Stimulated activated naive CD8-positive, alpha-beta T cell treated with anti-CD3 and anti-CD28 coated beads, Interleukin-15, amount 100 ng/mL, for 72 hours (primary cell): ENCODE data around the gene SMCO3.

Experiments used
- ATAC-seq: fragments of 150-1000 bp; cut with Tn5 transposase; 2 replicates; pipeline ENCODE4 v1.10.0; 2021; ENCODE audit warnings: mild to moderate bottlenecking, moderate library complexity
- DNase-seq, 2 donors: peaks; one replicate each; pipeline ENCODE4 v3.0.0; 2021 to 2022
- H3K27ac Mint-ChIP-seq, 2 donors: one replicate each; pipeline ENCODE4 v1.8.0; 2022; ENCODE audit warnings: mild to moderate bottlenecking in 2 of 2, mixed read lengths in 2 of 2, moderate library complexity in 2 of 2
- H3K27me3 Mint-ChIP-seq: one replicate; pipeline ENCODE4 v1.8.0; 2022; ENCODE audit warnings: mixed read lengths
- H3K4me1 Mint-ChIP-seq: one replicate; pipeline ENCODE4 v1.8.0; 2022; ENCODE audit warnings: mild to moderate bottlenecking, mixed read lengths
- H3K4me3 Mint-ChIP-seq, 2 donors: one replicate each; pipeline ENCODE4 v1.8.0; 2022; ENCODE audit warnings: mild to moderate bottlenecking in 2 of 2, mixed read lengths in 2 of 2, moderate library complexity in 1 of 2
- H3K9me3 Mint-ChIP-seq, 2 donors: one replicate each; pipeline ENCODE4 v1.8.0; 2022; ENCODE audit warnings: mixed read lengths in 2 of 2

Gene SMCO3

DNA sequence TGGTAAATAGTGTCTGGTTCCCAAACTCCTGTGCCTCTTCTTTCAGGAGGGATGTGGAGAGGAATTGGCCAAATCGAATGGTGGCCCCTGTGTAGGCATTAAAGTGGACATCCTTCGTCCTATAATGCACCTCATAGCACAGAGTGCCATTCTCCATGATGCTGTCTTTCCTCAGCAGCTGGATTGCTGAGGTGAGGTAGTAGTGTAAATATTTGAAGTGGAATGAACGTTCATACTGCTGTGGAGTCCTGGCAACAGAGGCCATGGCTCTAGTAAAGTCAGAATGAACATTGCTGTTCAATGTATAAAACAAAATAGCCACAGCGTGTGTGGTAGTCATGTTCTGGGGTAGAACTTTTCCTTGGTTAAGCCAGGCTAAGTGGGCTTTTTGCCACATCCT lies 26.6 kb upstream of the SMCO3 start:
- DNase-seq = no peak
- Mint-ChIP-seq H3K4me1 (peaks cover 6% of the 10 kb centered on the region), H3K4me3 (no peak overlapping the region), H3K27me3 (peaks cover 8% of the 10 kb centered on the region), H3K27ac (no peak overlapping the region), H3K9me3 (no peaks in the 10 kb centered on the region)
- no peak for ATAC-seq

DNA sequence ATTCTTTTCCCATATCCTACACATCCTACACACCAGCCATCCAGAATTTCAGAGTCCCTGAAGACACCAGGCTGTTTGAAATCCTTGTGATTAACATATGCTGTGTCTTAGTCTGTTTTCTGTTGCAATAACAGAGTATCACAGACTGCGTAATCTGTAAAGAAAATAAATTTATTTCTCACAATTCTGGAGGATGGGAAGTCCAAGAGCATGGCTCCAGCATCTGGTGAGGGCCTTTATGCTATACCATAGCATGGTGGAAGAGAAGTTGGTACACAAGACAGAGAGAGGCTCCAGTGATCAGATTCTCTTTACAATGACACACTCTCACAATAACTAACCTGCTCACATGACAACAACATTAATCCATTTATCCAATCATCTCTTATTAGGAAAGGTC lies 25.3 kb upstream of the SMCO3 start:
- Mint-ChIP-seq H3K9me3 (no peaks in the 10 kb centered on the region), H3K4me3 (no peak overlapping the region), H3K4me1 (no peaks in the 10 kb centered on the region), H3K27me3 (peaks cover 17% of the 10 kb centered on the region), H3K27ac (no peak overlapping the region)
- no peak for DNase-seq
- no peak for ATAC-seq

DNA sequence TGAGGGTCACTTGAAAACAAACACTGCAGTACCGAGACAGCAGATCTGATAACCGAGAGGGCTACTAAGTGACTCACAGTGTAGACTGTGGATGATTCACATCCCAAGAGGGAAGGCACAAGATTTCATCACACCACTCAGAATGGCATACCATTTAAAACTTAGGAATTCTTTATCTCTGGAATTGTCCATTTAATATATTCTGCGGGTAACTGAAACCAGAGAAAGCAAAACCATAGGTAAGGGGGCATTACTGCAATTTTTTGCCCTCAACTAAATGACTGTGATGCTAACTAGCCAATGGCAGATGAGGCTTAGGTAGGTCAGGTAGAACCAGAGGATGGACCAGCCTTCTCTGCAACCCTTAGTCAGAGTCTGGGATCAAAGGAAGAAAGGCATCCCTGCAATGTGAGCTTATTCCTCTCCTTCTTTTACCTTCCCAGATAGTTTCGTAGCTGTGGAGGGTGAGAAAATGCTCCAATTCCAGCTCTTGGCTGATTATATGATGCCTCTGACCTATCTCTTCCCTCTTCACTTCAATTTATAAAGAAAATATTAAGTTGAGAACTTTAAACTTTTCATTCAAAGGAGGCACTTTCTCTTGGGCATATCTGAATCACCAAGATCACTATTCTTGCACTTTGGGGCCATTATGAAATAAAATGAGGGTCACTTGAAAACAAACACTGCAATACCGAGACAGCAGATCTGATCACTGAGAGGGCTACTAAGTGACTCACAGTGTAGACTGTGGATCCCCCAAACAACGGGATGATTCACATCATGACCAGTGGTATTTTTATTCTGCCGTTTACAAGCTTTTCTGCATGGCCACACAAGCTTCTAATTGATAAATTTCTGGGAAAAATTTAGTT lies 22.6 kb upstream of the SMCO3 start:
- H3K27ac Mint-ChIP-seq = no peak overlapping the region
- no peak for DNase-seq
- no peak for ATAC-seq
- no peaks in the 10 kb centered on the region for H3K9me3 Mint-ChIP-seq
- H3K4me3 Mint-ChIP-seq = no peak overlapping the region
- H3K27me3 Mint-ChIP-seq = peaks cover 25% of the 10 kb centered on the region
- no peaks in the 10 kb centered on the region for H3K4me1 Mint-ChIP-seq

DNA sequence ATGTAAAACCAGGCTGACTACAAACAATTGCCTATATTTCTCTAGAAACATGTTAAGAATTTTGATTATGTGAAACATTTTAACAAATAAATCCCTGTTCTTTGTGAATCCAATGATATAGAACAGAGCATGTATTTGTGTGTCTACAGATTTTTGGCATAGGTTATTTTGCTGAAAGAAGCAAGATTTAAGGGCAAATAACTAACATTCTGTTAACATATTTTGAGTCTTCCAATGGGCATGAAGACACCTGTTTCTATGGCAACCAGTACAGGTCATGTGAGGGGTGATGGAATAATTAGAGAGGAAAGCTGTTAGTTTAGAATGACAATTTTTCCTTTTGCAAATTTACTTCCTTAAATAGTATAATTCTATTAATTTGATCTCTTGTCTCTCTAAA lies 20.5 kb upstream of the SMCO3 start:
- no peak for DNase-seq
- H3K27ac Mint-ChIP-seq = no peak overlapping the region
- no peak overlapping the region for H3K4me3 Mint-ChIP-seq
- H3K27me3 Mint-ChIP-seq = peaks cover 25% of the 10 kb centered on the region
- no peaks in the 10 kb centered on the region for H3K4me1 Mint-ChIP-seq
- no peak for ATAC-seq
- H3K9me3 Mint-ChIP-seq = no peaks in the 10 kb centered on the region

DNA sequence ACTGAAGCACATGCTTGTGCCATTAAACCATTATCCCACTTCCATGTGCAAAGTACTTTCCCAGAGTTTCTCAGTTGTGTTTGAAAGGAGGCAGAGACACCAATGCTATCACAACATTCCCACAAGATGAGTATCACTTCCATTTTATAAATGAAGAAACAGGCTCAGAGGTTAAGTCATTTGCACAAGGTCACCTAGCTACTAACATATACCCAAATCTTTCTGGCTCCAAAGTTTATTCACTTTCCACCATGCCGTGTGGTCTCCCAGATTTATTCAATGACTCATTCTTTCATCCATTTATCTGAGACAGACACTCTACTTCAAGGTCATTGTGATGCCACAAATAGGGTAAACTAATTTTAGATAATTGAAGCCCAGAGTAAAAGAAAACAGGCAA lies 20.0 kb upstream of the SMCO3 start:
- H3K27me3 Mint-ChIP-seq = peaks cover 19% of the 10 kb centered on the region
- DNase-seq (no peak), ATAC-seq (no peak)
- no peak overlapping the region for H3K4me3 Mint-ChIP-seq
- H3K4me1 Mint-ChIP-seq = no peaks in the 10 kb centered on the region
- no peaks in the 10 kb centered on the region for H3K9me3 Mint-ChIP-seq
- H3K27ac Mint-ChIP-seq = no peak overlapping the region

GRCh38 chr12:14833336-14833735 lies 19.4 kb upstream of the SMCO3 start:
- no peaks in the 10 kb centered on the region for H3K9me3 Mint-ChIP-seq
- ATAC-seq = no peak
- no peak overlapping the region for H3K27ac Mint-ChIP-seq
- no peak for DNase-seq
- H3K4me1 Mint-ChIP-seq = no peaks in the 10 kb centered on the region
- no peak overlapping the region for H3K4me3 Mint-ChIP-seq
- peaks cover 17% of the 10 kb centered on the region for H3K27me3 Mint-ChIP-seq

GRCh38 chr12:14828892-14829291 lies 14.9 kb upstream of the SMCO3 start:
- H3K9me3 Mint-ChIP-seq = no peaks in the 10 kb centered on the region
- H3K27ac Mint-ChIP-seq = no peak overlapping the region
- ATAC-seq = no peak
- no peak overlapping the region for H3K4me3 Mint-ChIP-seq
- DNase-seq = no peak
- H3K27me3 Mint-ChIP-seq = peaks cover 4% of the 10 kb centered on the region
- peaks cover 11% of the 10 kb centered on the region for H3K4me1 Mint-ChIP-seq

GRCh38 chr12:14827043-14827442 lies 13.1 kb upstream of the SMCO3 start:
- ATAC-seq = no peak
- Mint-ChIP-seq H3K27me3 (no peaks in the 10 kb centered on the region), H3K9me3 (no peaks in the 10 kb centered on the region), H3K4me1 (peaks cover 11% of the 10 kb centered on the region), H3K27ac (no peak overlapping the region), H3K4me3 (no peak overlapping the region)
- DNase-seq = no peak

DNA sequence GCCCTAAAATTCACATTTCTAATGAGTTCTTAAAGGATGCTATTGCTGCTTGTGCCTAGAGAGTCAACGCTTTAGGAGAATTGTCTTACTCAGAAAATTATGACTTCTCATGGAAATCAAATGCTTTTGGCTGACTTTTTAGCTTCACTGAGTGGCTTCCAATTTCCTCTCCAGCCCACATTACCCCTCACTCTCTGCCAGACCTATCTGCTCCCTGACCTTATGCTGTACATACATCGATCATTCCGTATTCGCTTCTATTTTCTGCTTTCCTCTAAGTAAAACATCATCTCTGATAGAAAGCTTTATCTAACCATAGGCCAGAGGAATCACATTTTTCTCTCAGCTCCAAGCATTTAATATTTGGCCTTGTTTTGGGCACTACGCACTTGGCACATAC lies 12.5 kb upstream of the SMCO3 start:
- no peak overlapping the region for H3K27ac Mint-ChIP-seq
- peaks cover 11% of the 10 kb centered on the region for H3K4me1 Mint-ChIP-seq
- H3K27me3 Mint-ChIP-seq = no peaks in the 10 kb centered on the region
- ATAC-seq (no peak), DNase-seq (no peak)
- no peak overlapping the region for H3K4me3 Mint-ChIP-seq
- no peaks in the 10 kb centered on the region for H3K9me3 Mint-ChIP-seq

DNA sequence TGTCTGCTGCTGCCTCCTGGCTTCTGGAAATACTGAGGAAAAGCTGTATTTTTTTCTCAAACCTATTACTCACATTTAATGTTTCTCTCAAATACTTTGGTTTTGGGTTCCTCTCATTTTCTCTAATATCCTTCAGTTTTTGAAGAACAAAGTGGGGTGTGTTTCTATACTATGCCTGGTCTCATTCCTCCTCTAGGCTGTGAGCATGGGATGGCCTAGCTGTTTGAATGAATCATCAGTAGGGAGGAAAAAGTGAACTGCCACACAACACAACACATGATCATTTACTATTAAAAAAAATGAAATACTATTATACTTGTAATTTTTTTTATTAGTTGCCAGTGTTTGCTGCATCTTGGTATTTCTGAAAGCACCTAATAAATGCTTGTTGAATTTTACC lies 11.3 kb upstream of the SMCO3 start:
- H3K27me3 Mint-ChIP-seq = no peaks in the 10 kb centered on the region
- H3K4me1 Mint-ChIP-seq = peaks cover 11% of the 10 kb centered on the region
- H3K9me3 Mint-ChIP-seq = no peaks in the 10 kb centered on the region
- no peak overlapping the region for H3K27ac Mint-ChIP-seq
- DNase-seq (no peak), ATAC-seq (no peak)
- H3K4me3 Mint-ChIP-seq = peak overlapping the region in 1 of 2 donors; percentile 19

DNA sequence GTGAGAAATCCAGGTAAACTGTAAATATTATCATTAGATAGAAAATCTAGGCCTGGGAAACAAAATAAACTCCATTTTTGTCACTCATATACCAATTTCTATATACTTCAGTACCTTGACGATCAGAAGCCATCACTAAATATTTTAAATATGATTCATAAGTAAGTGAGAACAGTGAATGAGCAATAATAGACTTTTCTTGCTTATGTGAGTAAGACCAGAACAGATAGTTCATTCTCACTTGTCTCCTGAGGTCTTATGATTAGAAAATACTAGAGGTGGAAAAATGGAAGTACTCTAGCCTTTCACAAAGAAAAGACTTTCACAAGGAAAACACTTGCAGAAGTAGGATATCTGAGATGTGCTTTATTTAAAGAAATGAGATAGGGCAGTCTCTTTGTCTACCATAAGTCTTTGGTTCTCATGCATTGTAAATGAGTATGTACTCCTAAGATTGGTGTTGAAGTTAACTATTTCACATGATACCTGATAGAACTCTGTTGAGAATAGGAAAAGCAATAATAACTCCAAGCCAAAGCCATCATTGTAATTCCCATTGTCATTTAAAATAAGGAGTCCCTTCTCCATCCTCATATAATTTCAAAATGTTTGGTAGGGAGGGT lies 10.1 kb upstream of the SMCO3 start:
- no peaks in the 10 kb centered on the region for H3K9me3 Mint-ChIP-seq
- H3K4me3 Mint-ChIP-seq = peak overlapping the region in 1 of 2 donors; percentile 12
- H3K27me3 Mint-ChIP-seq = no peaks in the 10 kb centered on the region
- H3K4me1 Mint-ChIP-seq = peaks cover 11% of the 10 kb centered on the region
- DNase-seq (no peak), ATAC-seq (peak; percentile 78)
- H3K27ac Mint-ChIP-seq = no peak overlapping the region

GRCh38 chr12:14811486-14811885 lies 2.5 kb downstream of the SMCO3 start:
- DNase-seq (no peak), ATAC-seq (no peak)
- Mint-ChIP-seq H3K27ac (no peak overlapping the region), H3K4me3 (peak overlapping the region in 1 of 2 donors; percentile 27), H3K9me3 (no peaks in the 10 kb centered on the region), H3K4me1 (peaks cover 17% of the 10 kb centered on the region), H3K27me3 (no peaks in the 10 kb centered on the region)

DNA sequence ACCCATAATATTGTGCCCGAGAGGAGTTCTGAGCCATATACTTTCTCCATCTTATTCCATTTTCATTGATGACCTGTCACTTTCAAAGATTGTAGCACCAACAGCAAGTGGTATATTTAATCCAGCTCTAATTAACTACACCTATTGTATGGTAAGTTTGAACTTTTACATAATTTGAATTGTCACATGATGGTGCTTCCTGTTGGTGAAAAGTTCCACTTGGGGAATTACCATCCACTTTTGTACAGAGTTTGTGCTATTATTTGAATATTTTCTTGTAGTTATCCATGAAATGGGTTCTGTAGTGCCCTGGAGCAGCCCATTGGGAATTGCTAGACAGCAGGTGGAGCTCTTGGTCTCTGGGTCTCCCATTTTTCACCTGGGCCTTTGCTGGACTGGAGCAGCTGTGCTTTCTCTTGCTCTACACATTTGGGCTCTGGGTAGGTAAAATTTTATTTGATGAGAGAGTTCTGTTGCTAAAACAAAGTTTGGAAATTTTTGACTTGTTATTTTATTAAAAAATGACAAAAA lies 3.0 kb downstream of the SMCO3 start:
- Mint-ChIP-seq H3K9me3 (no peaks in the 10 kb centered on the region), H3K4me1 (peaks cover 17% of the 10 kb centered on the region), H3K27me3 (no peaks in the 10 kb centered on the region), H3K4me3 (peak overlapping the region in 1 of 2 donors; percentile 27), H3K27ac (no peak overlapping the region)
- ATAC-seq = no peak
- DNase-seq = no peak

DNA sequence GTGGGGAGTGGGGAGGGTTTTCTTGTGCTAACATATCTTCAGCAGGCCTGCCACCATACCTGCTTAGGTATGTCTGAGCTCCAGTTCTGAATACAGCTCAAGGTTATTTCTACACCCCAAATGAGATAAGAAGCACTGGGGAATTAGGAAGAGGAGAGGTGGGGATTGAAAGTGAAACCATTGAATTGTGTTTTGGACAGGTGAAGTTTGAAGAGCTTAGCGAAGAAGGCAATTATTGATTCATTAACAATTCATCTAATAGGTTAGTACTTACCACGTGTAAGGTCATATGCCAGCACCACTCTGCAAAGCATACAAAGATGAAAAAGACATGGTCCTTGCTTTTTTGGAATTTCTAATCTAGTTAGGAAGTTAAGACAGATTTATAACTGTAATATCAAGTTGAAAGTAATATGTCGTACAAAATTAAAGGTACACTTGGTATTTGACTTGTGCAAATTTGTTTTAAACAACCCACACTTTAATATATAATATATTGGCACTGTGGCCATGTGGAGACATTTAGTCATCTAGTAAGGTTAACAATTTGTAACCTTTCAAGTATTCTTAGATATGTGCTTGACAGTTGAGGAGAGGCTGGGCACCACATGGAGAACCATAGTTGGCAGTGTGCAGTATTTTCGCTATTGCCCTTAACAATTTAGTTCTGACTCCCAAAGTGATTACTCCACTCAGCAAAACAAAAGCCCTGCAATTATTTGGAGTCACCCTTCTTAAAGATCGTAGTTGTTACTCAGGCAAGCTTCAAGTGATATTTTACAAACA lies 3.6 kb downstream of the SMCO3 start:
- Mint-ChIP-seq H3K27ac (no peak overlapping the region), H3K4me1 (peaks cover 22% of the 10 kb centered on the region), H3K9me3 (no peaks in the 10 kb centered on the region), H3K27me3 (no peaks in the 10 kb centered on the region), H3K4me3 (no peak overlapping the region)
- ATAC-seq = no peak
- no peak for DNase-seq

DNA sequence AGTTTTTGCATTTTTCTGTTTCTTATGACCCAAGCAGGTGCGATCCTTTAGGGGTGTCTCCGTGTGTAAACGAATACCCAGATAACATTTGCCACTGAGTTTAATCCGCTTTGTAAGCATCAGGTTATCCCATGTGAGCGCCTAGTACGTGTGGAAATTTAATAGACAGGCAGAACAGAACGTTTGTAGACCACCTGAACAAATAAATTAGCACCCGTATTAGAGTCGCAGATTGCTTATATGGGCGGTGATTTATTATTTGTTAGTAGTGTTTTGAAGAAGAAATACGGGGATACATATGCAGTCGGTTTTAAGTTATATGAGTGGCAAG lies 10.2 kb downstream of the SMCO3 start:
- Mint-ChIP-seq H3K27ac (no peak overlapping the region), H3K9me3 (no peaks in the 10 kb centered on the region), H3K4me1 (peaks cover 26% of the 10 kb centered on the region), H3K27me3 (no peaks in the 10 kb centered on the region), H3K4me3 (no peak overlapping the region)
- ATAC-seq = peak; percentile 6
- DNase-seq = no peak
